Measurements from ENCODE around the gene BACH1.
A peak's percentile ranks its signal among the peaks of the same experiment; 100 is the strongest.

Gene BACH1

GRCh38 chr21:29315131-29315749 lies 16.5 kb downstream of the BACH1 start:
- DNase-seq (ENCODE audit: low read depth in 3 of 3), result no peak

- DNase-seq (ENCODE audit: low read depth in 3 of 3), result no peak
These were observed 17.5 kb downstream of the BACH1 start for GRCh38 chr21:29316029-29316742.

GRCh38 chr21:29316806-29317205 lies 18.1 kb downstream of the BACH1 start:
- DNase-seq (ENCODE audit: low read depth in 3 of 3), result no peak

- DNase-seq (ENCODE audit: low read depth in 3 of 3), result no peak
These were observed 19.6 kb downstream of the BACH1 start for GRCh38 chr21:29318354-29318753.

GRCh38 chr21:29320031-29320430 lies 21.3 kb downstream of the BACH1 start:
- no peak for DNase-seq (ENCODE audit: low read depth in 3 of 3)

- DNase-seq (ENCODE audit: low read depth in 3 of 3), result no peak
These were observed 22.5 kb downstream of the BACH1 start for GRCh38 chr21:29321217-29321616.

GRCh38 chr21:29321932-29322928 lies 23.5 kb downstream of the BACH1 start:
- DNase-seq (ENCODE audit: low read depth in 3 of 3), result no peak

- no peak for DNase-seq (ENCODE audit: low read depth in 3 of 3)
These were observed 24.5 kb downstream of the BACH1 start for GRCh38 chr21:29323189-29323588.

GRCh38 chr21:29326914-29327554 lies 28.3 kb downstream of the BACH1 start:
- no peak for DNase-seq (ENCODE audit: low read depth in 3 of 3)

- DNase-seq (ENCODE audit: low read depth in 3 of 3), result no peak
These were observed 30.7 kb downstream of the BACH1 start for GRCh38 chr21:29329406-29329805.

- DNase-seq (ENCODE audit: low read depth in 3 of 3), result no peak
These were observed 32.1 kb downstream of the BACH1 start for GRCh38 chr21:29330797-29331196.

- DNase-seq (ENCODE audit: low read depth in 3 of 3), result no peak
These were observed 34.0 kb downstream of the BACH1 start for GRCh38 chr21:29332461-29333362.

- DNase-seq (ENCODE audit: low read depth in 3 of 3), result no peak
These were observed 34.7 kb downstream of the BACH1 start for GRCh38 chr21:29333406-29333805.

GRCh38 chr21:29334717-29335428 lies 36.2 kb downstream of the BACH1 start:
- no peak for DNase-seq (ENCODE audit: low read depth in 3 of 3)

- DNase-seq (ENCODE audit: low read depth in 3 of 3), result no peak
These were observed 37.0 kb downstream of the BACH1 start for GRCh38 chr21:29335720-29336119.

GRCh38 chr21:29338256-29338655 lies 39.5 kb downstream of the BACH1 start:
- DNase-seq (ENCODE audit: low read depth in 3 of 3), result no peak

- DNase-seq (ENCODE audit: low read depth in 3 of 3), result no peak
These were observed 41.5 kb downstream of the BACH1 start for GRCh38 chr21:29340228-29340627.

- DNase-seq (ENCODE audit: low read depth in 3 of 3), result peak; percentile 44 to 68 (median 46)
These were observed 43.7 kb downstream of the BACH1 start for GRCh38 chr21:29342363-29342957.

- DNase-seq (ENCODE audit: low read depth in 3 of 3), result no peak
These were observed 44.8 kb downstream of the BACH1 start for GRCh38 chr21:29343519-29343918.

- no peak for DNase-seq (ENCODE audit: low read depth in 3 of 3)
These were observed 47.6 kb downstream of the BACH1 start for GRCh38 chr21:29346281-29346680.
